Measurements from ENCODE around the gene SORBS2. TPM values are rescaled to one million over a fixed set of nuclear protein-coding genes. Genes with fewer than 3 reads are reported as not detected.

Gene SORBS2
- total RNA-seq, 1 experiment from 2014 or later: 0.34 TPM

DNA sequence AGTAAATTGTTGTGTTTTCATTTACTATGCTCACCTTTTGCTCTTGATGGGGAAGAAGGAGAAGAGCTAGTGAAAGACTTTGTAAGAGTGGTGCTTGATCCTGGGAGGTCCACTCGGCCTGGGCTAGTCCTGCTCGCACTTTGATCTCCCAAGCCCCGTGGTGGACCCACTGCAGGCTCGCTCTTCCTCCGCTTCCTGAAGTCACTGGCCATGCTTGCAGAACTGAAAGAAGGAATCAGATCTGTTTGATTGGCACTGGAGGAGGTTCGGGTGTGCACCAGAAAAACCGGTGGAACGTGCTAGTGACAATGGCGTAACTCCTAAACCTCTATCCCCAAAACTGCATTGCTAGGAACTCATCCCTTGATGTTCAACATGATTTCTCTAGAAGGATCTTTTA lies 185.2 kb downstream of the SORBS2 start (continued):
- TF ChIP-seq POLR2AphosphoS5 (IDR thresholded peaks at IDR 0.05; ENCODE audit: low read depth, low read length): no peak
- TF ChIP-seq ZNF274 (IDR thresholded peaks at IDR 0.05; ENCODE audit: low read depth, low read length): no peak

GRCh38 chr4:185625503-185625902 lies 186.5 kb downstream of the SORBS2 start:
- Histone ChIP-seq H3K4me2 (ENCODE audit: low read length) (no peak overlapping the region), H3K4me3 (replicated peaks in 1 of 2; ENCODE audit: low read depth in 1 of 2, low read length in 2 of 2) (no peak overlapping the region), H3K36me3 (ENCODE audit: control insufficient read depth in 1 of 2, insufficient read depth in 2 of 2, low read length in 2 of 2) (no peaks in the 10 kb centered on the region), H3K79me2 (ENCODE audit: insufficient read depth, low read length) (no peaks in the 10 kb centered on the region), H4K20me1 (ENCODE audit: insufficient read depth) (no peaks in the 10 kb centered on the region), H3K9me2 (ENCODE audit: insufficient read depth) (no peaks in the 10 kb centered on the region), H3K27ac (ENCODE audit: low read depth, low read length) (no peak overlapping the region), H3K9ac (ENCODE audit: low read length) (no peak overlapping the region), H3K27me3 (ENCODE audit: insufficient read depth, low read length) (no peaks in the 10 kb centered on the region), H3K9me3 (ENCODE audit: control insufficient read depth in 1 of 2, insufficient read depth in 1 of 2, low read depth in 1 of 2, low read length in 2 of 2) (no peaks in the 10 kb centered on the region), H3K4me1 (ENCODE audit: control insufficient read depth in 1 of 2, insufficient read depth in 2 of 2, low read length in 2 of 2) (no peaks in the 10 kb centered on the region), H2AFZ (ENCODE audit: low read depth, low read length, poor library complexity, severe bottlenecking) (no peak overlapping the region)
- ChIA-PET CTCF (interaction anchor here (1.0 kb wide), 1 partner anchor 16 kb away, joined by 4 read pairs; no protein-coding TSS in a partner anchor), POLR2A (no interaction called here), RAD21 (ENCODE audit: low non-redundant PET in 1 of 2, low total read pairs in 2 of 2, uncharacterized antibody in 2 of 2, unreplicated experiment in 2 of 2) (no interaction called here)
- no TSS peak for BruUV-seq (replicated peaks)
- DNase-seq (ENCODE audit: low read depth, low spot score) (no peak), ATAC-seq (no peak)
- intact Hi-C loops (cut with micrococcal nuclease): no loop called here
- TF ChIP-seq MAX (IDR thresholded peaks at IDR 0.05): no peak
- no peak for TF ChIP-seq EZH2 (IDR thresholded peaks at IDR 0.05)
- TF ChIP-seq SIN3A (IDR thresholded peaks at IDR 0.05; ENCODE audit: low read depth): no peak
- TF ChIP-seq, protein P1, sequence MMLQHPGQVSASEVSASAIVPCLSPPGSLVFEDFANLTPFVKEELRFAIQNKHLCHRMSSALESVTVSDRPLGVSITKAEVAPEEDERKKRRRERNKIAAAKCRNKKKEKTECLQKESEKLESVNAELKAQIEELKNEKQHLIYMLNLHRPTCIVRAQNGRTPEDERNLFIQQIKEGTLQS (IDR thresholded peaks at IDR 0.05): no peak
- no peak for TF ChIP-seq YY1 (IDR thresholded peaks at IDR 0.05; ENCODE audit: extremely low read depth, insufficient replicate concordance, low read depth, low read length)

GRCh38 chr4:185624259-185624589 lies 187.8 kb downstream of the SORBS2 start:
- Histone ChIP-seq H2AFZ (ENCODE audit: low read depth, low read length, poor library complexity, severe bottlenecking) (no peak overlapping the region), H3K27ac (ENCODE audit: low read depth, low read length) (no peak overlapping the region), H3K27me3 (ENCODE audit: insufficient read depth, low read length) (no peaks in the 10 kb centered on the region), H3K9ac (ENCODE audit: low read length) (no peak overlapping the region), H3K4me1 (ENCODE audit: control insufficient read depth in 1 of 2, insufficient read depth in 2 of 2, low read length in 2 of 2) (no peaks in the 10 kb centered on the region), H3K9me2 (ENCODE audit: insufficient read depth) (no peaks in the 10 kb centered on the region), H3K9me3 (ENCODE audit: control insufficient read depth in 1 of 2, insufficient read depth in 1 of 2, low read depth in 1 of 2, low read length in 2 of 2) (no peaks in the 10 kb centered on the region), H3K36me3 (ENCODE audit: control insufficient read depth in 1 of 2, insufficient read depth in 2 of 2, low read length in 2 of 2) (no peaks in the 10 kb centered on the region), H3K4me2 (ENCODE audit: low read length) (no peak overlapping the region), H3K79me2 (ENCODE audit: insufficient read depth, low read length) (no peaks in the 10 kb centered on the region), H4K20me1 (ENCODE audit: insufficient read depth) (no peaks in the 10 kb centered on the region), H3K4me3 (replicated peaks in 1 of 2; ENCODE audit: low read depth in 1 of 2, low read length in 2 of 2) (no peak overlapping the region)
- intact Hi-C loops (cut with micrococcal nuclease): no loop called here
- POLR2A ChIA-PET: no interaction called here
- CTCF ChIA-PET: no interaction called here
- DNase-seq (ENCODE audit: low read depth, low spot score) (no peak), ATAC-seq (no peak)
- no TSS peak for BruUV-seq (replicated peaks)
- RAD21 ChIA-PET (ENCODE audit: low non-redundant PET in 1 of 2, low total read pairs in 2 of 2, uncharacterized antibody in 2 of 2, unreplicated experiment in 2 of 2): no interaction called here
- TF ChIP-seq EGR1 (IDR thresholded peaks at IDR 0.05; ENCODE audit: low read depth) (no peak), SP1 (IDR thresholded peaks at IDR 0.05; ENCODE audit: low read depth) (no peak), CBX3 (IDR thresholded peaks at IDR 0.05; ENCODE audit: low read depth) (no peak), YY1 (IDR thresholded peaks at IDR 0.05; ENCODE audit: extremely low read depth, insufficient replicate concordance, low read depth, low read length) (no peak), MAX (IDR thresholded peaks at IDR 0.05) (no peak), JUND (IDR thresholded peaks at IDR 0.05) (no peak), SIN3A (IDR thresholded peaks at IDR 0.05; ENCODE audit: low read depth) (no peak), EZH2 (IDR thresholded peaks at IDR 0.05) (no peak), ZNF274 (IDR thresholded peaks at IDR 0.05; ENCODE audit: low read depth, low read length) (no peak), FOSL1 (IDR thresholded peaks at IDR 0.05; ENCODE audit: low read depth) (no peak), ELF1 (IDR thresholded peaks at IDR 0.05; ENCODE audit: borderline replicate concordance, low read depth) (no peak), EZH2phosphoT487 (IDR thresholded peaks at IDR 0.05; ENCODE audit: borderline replicate concordance) (no peak), TCF7L2 (IDR thresholded peaks at IDR 0.05; ENCODE audit: borderline replicate concordance, extremely low read depth, insufficient read depth, insufficient read length) (no peak)
- TF ChIP-seq, protein P2, sequence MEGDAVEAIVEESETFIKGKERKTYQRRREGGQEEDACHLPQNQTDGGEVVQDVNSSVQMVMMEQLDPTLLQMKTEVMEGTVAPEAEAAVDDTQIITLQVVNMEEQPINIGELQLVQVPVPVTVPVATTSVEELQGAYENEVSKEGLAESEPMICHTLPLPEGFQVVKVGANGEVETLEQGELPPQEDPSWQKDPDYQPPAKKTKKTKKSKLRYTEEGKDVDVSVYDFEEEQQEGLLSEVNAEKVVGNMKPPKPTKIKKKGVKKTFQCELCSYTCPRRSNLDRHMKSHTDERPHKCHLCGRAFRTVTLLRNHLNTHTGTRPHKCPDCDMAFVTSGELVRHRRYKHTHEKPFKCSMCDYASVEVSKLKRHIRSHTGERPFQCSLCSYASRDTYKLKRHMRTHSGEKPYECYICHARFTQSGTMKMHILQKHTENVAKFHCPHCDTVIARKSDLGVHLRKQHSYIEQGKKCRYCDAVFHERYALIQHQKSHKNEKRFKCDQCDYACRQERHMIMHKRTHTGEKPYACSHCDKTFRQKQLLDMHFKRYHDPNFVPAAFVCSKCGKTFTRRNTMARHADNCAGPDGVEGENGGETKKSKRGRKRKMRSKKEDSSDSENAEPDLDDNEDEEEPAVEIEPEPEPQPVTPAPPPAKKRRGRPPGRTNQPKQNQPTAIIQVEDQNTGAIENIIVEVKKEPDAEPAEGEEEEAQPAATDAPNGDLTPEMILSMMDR (IDR thresholded peaks at IDR 0.05 in 2 of 3, conservative IDR thresholded peaks at IDR 0.05 in 1 of 3; ENCODE audit: borderline replicate concordance in 1 of 3, insufficient read depth in 1 of 3, low read depth in 2 of 3, low read length in 2 of 3): no peak
- TF ChIP-seq, protein P1 (IDR thresholded peaks at IDR 0.05): no peak
